Mucosa of stomach (tissue), 1 donor: Measurements from ENCODE around the gene CARD8.

Source experiments
- H3K27me3 ChIP-seq: one replicate; pipeline ENCODE4 v1.7.0; 2013; ENCODE audit warnings: mild to moderate bottlenecking, low read length; ENCODE audit not compliant: control insufficient read depth, insufficient read depth
- H3K36me3 ChIP-seq: one replicate; pipeline ENCODE4 v1.7.0; 2013; ENCODE audit warnings: low read length; ENCODE audit not compliant: control insufficient read depth, insufficient read depth
- H3K4me1 ChIP-seq: one replicate; pipeline ENCODE4 v1.7.0; 2013; ENCODE audit warnings: mild to moderate bottlenecking, low read length; ENCODE audit not compliant: control insufficient read depth, insufficient read depth
- H3K4me3 ChIP-seq: one replicate; pipeline ENCODE4 v1.7.0; 2013; ENCODE audit warnings: low read length
- H3K9ac ChIP-seq: one replicate; pipeline ENCODE4 v1.7.0; 2013; ENCODE audit warnings: mild to moderate bottlenecking, low read length, moderate library complexity
- H3K9me3 ChIP-seq: one replicate; pipeline ENCODE4 v1.7.0; 2013; ENCODE audit warnings: mild to moderate bottlenecking, low read length, moderate library complexity; ENCODE audit not compliant: control insufficient read depth
- donor health status: Pancreatic carcinoma.

Gene CARD8

GRCh38 chr19:48181505-48181904, 74.2 kb downstream of the CARD8 start:
- H3K9ac ChIP-seq = no peak overlapping the region
- no peaks in the 10 kb centered on the region for H3K36me3 ChIP-seq
- H3K4me3 ChIP-seq = no peak overlapping the region
- H3K4me1 ChIP-seq = no peaks in the 10 kb centered on the region
- no peaks in the 10 kb centered on the region for H3K27me3 ChIP-seq
- no peaks in the 10 kb centered on the region for H3K9me3 ChIP-seq

- Histone ChIP-seq H3K4me1 (peaks cover 3% of the 10 kb centered on the region), H3K4me3 (no peak overlapping the region), H3K27me3 (no peaks in the 10 kb centered on the region), H3K36me3 (no peaks in the 10 kb centered on the region), H3K9me3 (no peaks in the 10 kb centered on the region), H3K9ac (no peak overlapping the region)
Measured at GRCh38 chr19:48176226-48176625, 79.5 kb downstream of the CARD8 start.

GRCh38 chr19:48175578-48175977, 80.1 kb downstream of the CARD8 start:
- H3K9ac ChIP-seq = no peak overlapping the region
- H3K27me3 ChIP-seq = no peaks in the 10 kb centered on the region
- no peaks in the 10 kb centered on the region for H3K9me3 ChIP-seq
- H3K36me3 ChIP-seq = no peaks in the 10 kb centered on the region
- H3K4me1 ChIP-seq = peaks cover 6% of the 10 kb centered on the region
- H3K4me3 ChIP-seq = no peak overlapping the region

GRCh38 chr19:48174445-48175030, 81.2 kb downstream of the CARD8 start:
- Histone ChIP-seq H3K9me3 (no peaks in the 10 kb centered on the region), H3K9ac (no peak overlapping the region), H3K4me1 (peaks cover 6% of the 10 kb centered on the region), H3K4me3 (no peak overlapping the region), H3K36me3 (no peaks in the 10 kb centered on the region), H3K27me3 (no peaks in the 10 kb centered on the region)

GRCh38 chr19:48171710-48172109, 84.0 kb downstream of the CARD8 start:
- no peaks in the 10 kb centered on the region for H3K27me3 ChIP-seq
- H3K4me3 ChIP-seq = no peak overlapping the region
- H3K4me1 ChIP-seq = peaks cover 6% of the 10 kb centered on the region
- H3K36me3 ChIP-seq = no peaks in the 10 kb centered on the region
- H3K9me3 ChIP-seq = no peaks in the 10 kb centered on the region
- no peak overlapping the region for H3K9ac ChIP-seq

- Histone ChIP-seq H3K36me3 (no peaks in the 10 kb centered on the region), H3K4me1 (peaks cover 6% of the 10 kb centered on the region), H3K9ac (peak overlapping the region; percentile 71), H3K9me3 (no peaks in the 10 kb centered on the region), H3K27me3 (no peaks in the 10 kb centered on the region), H3K4me3 (peak overlapping the region; percentile 34)
Measured at GRCh38 chr19:48170817-48171347, 84.8 kb downstream of the CARD8 start.

GRCh38 chr19:48169939-48170803, 85.5 kb downstream of the CARD8 start, which contains the start of the genes LIG1 and ZSWIM9:
Gene LIG1 (minus strand): TSS chr19:48170344. CDS start chr19:48165566, 4,778 bp downstream.
Gene ZSWIM9 (plus strand): TSS chr19:48170680. CDS start chr19:48171803, 1,123 bp downstream.
- Histone ChIP-seq H3K4me1 (peaks cover 6% of the 10 kb centered on the region), H3K4me3 (peak within 1 kb of the TSS; percentile 82), H3K9me3 (no peaks in the 10 kb centered on the region), H3K27me3 (no peaks in the 10 kb centered on the region), H3K9ac (peak within 1 kb of the TSS; percentile 71), H3K36me3 (no peaks in the 10 kb centered on the region)

- Histone ChIP-seq H3K4me1 (peaks cover 6% of the 10 kb centered on the region), H3K9me3 (no peaks in the 10 kb centered on the region), H3K27me3 (no peaks in the 10 kb centered on the region), H3K36me3 (no peaks in the 10 kb centered on the region), H3K9ac (no peak overlapping the region), H3K4me3 (no peak overlapping the region)
Measured at GRCh38 chr19:48169578-48169938, 86.2 kb downstream of the CARD8 start.

GRCh38 chr19:48168689-48169088, 87.0 kb downstream of the CARD8 start:
- peaks cover 6% of the 10 kb centered on the region for H3K4me1 ChIP-seq
- H3K27me3 ChIP-seq = no peaks in the 10 kb centered on the region
- H3K4me3 ChIP-seq = no peak overlapping the region
- peak overlapping the region; percentile 43 for H3K9ac ChIP-seq
- H3K36me3 ChIP-seq = no peaks in the 10 kb centered on the region
- no peaks in the 10 kb centered on the region for H3K9me3 ChIP-seq

- H3K27me3 ChIP-seq = no peaks in the 10 kb centered on the region
- H3K9ac ChIP-seq = no peak overlapping the region
- no peaks in the 10 kb centered on the region for H3K9me3 ChIP-seq
- H3K4me3 ChIP-seq = no peak overlapping the region
- no peaks in the 10 kb centered on the region for H3K36me3 ChIP-seq
- no peaks in the 10 kb centered on the region for H3K4me1 ChIP-seq
Measured at GRCh38 chr19:48158210-48158790, 97.4 kb downstream of the CARD8 start.
